Mesothelial cell of epicardium (in vitro differentiated cells): ENCODE measurements around the gene KLHL29. TPM values are rescaled to one million over a fixed set of nuclear protein-coding genes. Genes with fewer than 3 reads are reported as not detected.

Experiments used
- DNase-seq, 2 experiments: peaks; one replicate each; pipeline ENCODE4 v3.0.0; 2021; ENCODE audit warnings: low spot score in 2 of 2; ENCODE audit not compliant: unreplicated experiment in 2 of 2
- H3K27ac Mint-ChIP-seq: 2 replicates; pipeline ENCODE4 v1.8.0; 2021; ENCODE audit warnings: mixed read lengths
- H3K27me3 Mint-ChIP-seq: 2 replicates; pipeline ENCODE4 v1.8.0; 2021; ENCODE audit warnings: low read depth, mixed read lengths
- H3K36me3 Mint-ChIP-seq: 2 replicates; pipeline ENCODE4 v1.8.0; 2021; ENCODE audit warnings: mixed read lengths
- H3K4me1 Mint-ChIP-seq: 2 replicates; pipeline ENCODE4 v1.8.0; 2021; ENCODE audit warnings: mixed read lengths
- H3K4me3 Mint-ChIP-seq: 2 replicates; pipeline ENCODE4 v1.8.0; 2021; ENCODE audit warnings: mild to moderate bottlenecking, moderate library complexity, mixed read lengths
- H3K9me3 Mint-ChIP-seq: 2 replicates; pipeline ENCODE4 v1.8.0; 2021; ENCODE audit warnings: mixed read lengths
- CTCF ChIP-seq: fragments of 200-600 bp; sonication (generic); IDR thresholded peaks from one replicate; pipeline ENCODE4 v1.5.0; 2021; ENCODE audit warnings: antibody characterized with exemption; ENCODE audit not compliant: unreplicated experiment
- total RNA-seq: library from RNA; stranded (reverse); gene quantifications from 3 replicates; pipeline ENCODE4 v1.2.1, GENCODE V29; 2021

The KLHL29 gene
- total RNA-seq, 1 donor from 2014 or later = 28.3 TPM

GRCh38 chr2:23503682-23504081, 118.7 kb downstream of the KLHL29 start:
- Mint-ChIP-seq H3K36me3 (no peaks in the 10 kb centered on the region), H3K4me1 (peaks cover 41% of the 10 kb centered on the region), H3K9me3 (no peaks in the 10 kb centered on the region), H3K27me3 (no peaks in the 10 kb centered on the region), H3K4me3 (no peak overlapping the region), H3K27ac (peak overlapping the region; percentile 39)
- no peak for TF ChIP-seq CTCF
- no peak for DNase-seq

GRCh38 chr2:23504591-23504990, 119.6 kb downstream of the KLHL29 start:
- H3K4me3 Mint-ChIP-seq = no peak overlapping the region

GRCh38 chr2:23505218-23505983, 120.4 kb downstream of the KLHL29 start:
- H3K27ac Mint-ChIP-seq = no peak overlapping the region
- H3K4me3 Mint-ChIP-seq = no peak overlapping the region
- no peaks in the 10 kb centered on the region for H3K9me3 Mint-ChIP-seq

More at GRCh38 chr2:23504591-23504990, 119.6 kb downstream of the KLHL29 start:
- no peak overlapping the region for H3K27ac Mint-ChIP-seq
- no peak for TF ChIP-seq CTCF
- H3K36me3 Mint-ChIP-seq = no peaks in the 10 kb centered on the region
- no peaks in the 10 kb centered on the region for H3K27me3 Mint-ChIP-seq
- no peak for DNase-seq
- H3K9me3 Mint-ChIP-seq = no peaks in the 10 kb centered on the region
- H3K4me1 Mint-ChIP-seq = peaks cover 47% of the 10 kb centered on the region

GRCh38 chr2:23505984-23506380, 121.0 kb downstream of the KLHL29 start:
- Mint-ChIP-seq H3K9me3 (no peaks in the 10 kb centered on the region), H3K4me3 (no peak overlapping the region), H3K27me3 (no peaks in the 10 kb centered on the region), H3K27ac (no peak overlapping the region), H3K4me1 (peaks cover 53% of the 10 kb centered on the region), H3K36me3 (no peaks in the 10 kb centered on the region)
- no peak for DNase-seq
- TF ChIP-seq CTCF = no peak

More at GRCh38 chr2:23505218-23505983, 120.4 kb downstream of the KLHL29 start:
- H3K4me1 Mint-ChIP-seq = peaks cover 53% of the 10 kb centered on the region
- TF ChIP-seq CTCF = no peak
- DNase-seq = no peak
- H3K36me3 Mint-ChIP-seq = no peaks in the 10 kb centered on the region
- H3K27me3 Mint-ChIP-seq = no peaks in the 10 kb centered on the region

GRCh38 chr2:23506531-23507266, 121.7 kb downstream of the KLHL29 start:
- Mint-ChIP-seq H3K36me3 (no peaks in the 10 kb centered on the region), H3K4me1 (peaks cover 47% of the 10 kb centered on the region), H3K4me3 (no peak overlapping the region), H3K9me3 (no peaks in the 10 kb centered on the region), H3K27me3 (no peaks in the 10 kb centered on the region), H3K27ac (no peak overlapping the region)
- no peak for DNase-seq
- no peak for TF ChIP-seq CTCF
